Heart left ventricle (tissue), 16 donors: ENCODE measurements around the gene MSI2. TPM values are rescaled to one million over a fixed set of nuclear protein-coding genes. Genes with fewer than 3 reads are reported as not detected.

Source experiments
- ATAC-seq, 4 donors: fragments of 200-7000 bp; cut with Tn5 transposase; one replicate each; pipeline ENCODE4 v1.9.1; 2020 to 2022; ENCODE audit warnings: moderate library complexity in 4 of 4, mild to moderate bottlenecking in 3 of 4, moderate number of reproducible peaks in 1 of 4
- DNase-seq, 5 donors: peaks; one replicate each; pipeline ENCODE4 v3.0.0-alpha.2; 2020
- H3K27ac ChIP-seq, 12 donors: fragments of 200-600 bp; sonication (generic) in 4 of 12; one replicate each; pipeline versions ENCODE4 v1.5.0 to v1.8.0; 2016 to 2022; ENCODE audit warnings: mild to moderate bottlenecking in 2 of 12
- H3K27me3 ChIP-seq, 9 donors: fragments of 200-600 bp; sonication (generic) in 2 of 9; one replicate each; pipeline versions ENCODE4 v1.5.1 to v1.8.0; 2016 to 2022; ENCODE audit warnings: mild to moderate bottlenecking in 3 of 9
- H3K36me3 ChIP-seq, 9 donors: fragments of 200-600 bp; sonication (generic) in 2 of 9; one replicate each; pipeline versions ENCODE4 v1.5.0 to v1.8.0; 2018 to 2022; ENCODE audit warnings: mild to moderate bottlenecking in 2 of 9
- H3K4me1 ChIP-seq, 12 donors: fragments of 200-600 bp; sonication (generic) in 4 of 12; one replicate each; pipeline versions ENCODE4 v1.5.0 to v1.8.0; 2016 to 2022; ENCODE audit warnings: mild to moderate bottlenecking in 3 of 12
- H3K4me3 ChIP-seq, 12 donors: fragments of 200-600 bp; sonication (generic) in 4 of 12; one replicate each; pipeline versions ENCODE4 v1.5.0 to v1.8.0; 2017 to 2022; ENCODE audit warnings: mild to moderate bottlenecking in 9 of 12, moderate library complexity in 4 of 12
- H3K9me3 ChIP-seq, 12 donors: fragments of 200-600 bp; sonication (generic) in 4 of 12; one replicate each; pipeline versions ENCODE4 v1.5.0 to v1.8.0; 2016 to 2022; ENCODE audit warnings: mild to moderate bottlenecking in 1 of 12
- POLR2A ChIP-seq, 2 donors: fragments of 450-650 bp; IDR thresholded peaks; one replicate each; pipeline ENCODE4 v1.6.1; 2017; ENCODE audit warnings: antibody characterized with exemption in 2 of 2, mild to moderate bottlenecking in 2 of 2, moderate library complexity in 2 of 2
- WGBS, 4 donors: extraction: QIAGEN DNeasy Blood & Tissue Kit in 2 of 4; methylation state at CpG; one replicate each; pipeline versions ENCODE4 v1.1.5 to v1.1.7; 2013 to 2018; 5-methylcytosine and 5-hydroxymethylcytosine counted together
- intact Hi-C, 10 donors: fragments of 100-400 bp; cut with DNase I; formaldehyde crosslinking; loops; one replicate each; pipeline versions ENCODE4 v1.11.1 to v1.14.2; 2022
- polyA plus RNA-seq, 2 donors: library from polyadenylated mRNA; stranded (reverse); fragments of 200-250 nt; gene quantifications; one replicate each; pipeline ENCODE4 v1.2.3, GENCODE V29; 2013
- total RNA-seq, 9 donors: library from RNA; depleted of rRNA in 2 of 9; stranded (reverse); fragments of >200 nt in 2 of 9; fragmentation: NEBNext Ultra II Directional in 3 of 9; extraction: Animal tissue kit (Norgen Biotek cat#: 25700) in 3 of 9; gene quantifications; one replicate each; pipeline versions ENCODE4 v1.1.0 to v1.2.4, GENCODE V29; 2016 to 2023
- TF ChIP-seq, protein P1 (sequence below), 12 donors: fragments of 200-600 bp; sonication (generic) in 4 of 12; IDR thresholded peaks; one replicate each; pipeline versions ENCODE4 v1.5.0 to v1.8.0; 2018 to 2022; ENCODE audit warnings: antibody characterized with exemption in 12 of 12, mild to moderate bottlenecking in 5 of 12
- donor health status: ischemic (EF 13 %, LVEDD 7.1; RV severe dilation, severe dysfunction).
- donor health status: healthy with polysubstance abuse.
- donor health status: DM: no; HTN: yes; CAD: no.
- donor health status: DM: no; HTN: no; CAD: no.
- donor health status: ischemic (EF 25% LVEDD 6.9; RV normal size, moderate dysfunction).
- donor health status: ischemic (EF 25% LVEDD 5.7; RV mildly dilated, moderate dysfunction).
- donor health status: healthy.
- donor health status: DM: yes; HTN: yes; CAD: no.
- donor health status: ischemic (EF 35%, LVEDD 5.7; RV mildly dilated, moderate dysfunction).
- donor health status: nonischemic (EF 11% LVEDD 7.7; RV severe dilation, severe dysfunction).
- donor health status: DM: yes; HTN: yes; CAD: no.
- donor health status: PGD.
- donor health status: ischemic (EF 29% LVEDD 5.4; RV normal size, mild dysfunction).
- donor health status: nonischemic (EF 23%, LVEDD 6.1; RV moderate dilation, normal function).

Gene MSI2
- total and polyA plus RNA-seq, 11 donors: 35.9 to 120 (median 104) TPM

DNA sequence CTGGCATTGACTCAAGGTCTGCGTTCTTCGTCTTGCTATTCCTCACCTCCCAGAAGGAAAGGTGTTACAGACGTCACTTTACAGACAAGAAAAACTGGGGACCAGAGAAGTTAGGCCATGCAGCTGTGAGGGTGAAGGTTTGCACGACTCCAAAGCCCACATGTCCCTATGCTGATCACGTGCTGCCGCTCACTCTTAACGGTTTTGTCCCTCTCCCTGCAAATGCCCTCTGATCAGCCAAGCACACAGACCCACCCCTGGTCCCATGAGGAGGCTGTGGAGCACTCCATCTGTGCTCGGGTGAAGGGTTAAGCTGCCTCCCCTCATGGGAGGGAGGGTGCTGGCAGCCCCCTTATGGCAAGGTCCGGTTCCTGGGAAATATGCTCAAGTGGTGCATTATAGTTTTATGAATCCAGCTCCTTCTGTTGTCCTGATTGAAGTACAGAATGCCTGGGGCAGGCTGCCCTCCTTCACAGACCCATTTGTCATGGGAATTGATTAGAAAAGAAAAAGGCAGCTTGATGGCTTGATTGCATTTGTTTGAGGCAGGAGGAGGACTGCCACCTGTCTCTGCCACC lies 470.0 kb downstream of the MSI2 start:
- ATAC-seq (no peak), DNase-seq (no peak)
- no peaks in the 10 kb centered on the region for H3K4me1 ChIP-seq
- H3K27ac ChIP-seq: no peak overlapping the region
- no peaks in the 10 kb centered on the region for H3K27me3 ChIP-seq
- intact Hi-C loops: no loop called here
- H3K4me3 ChIP-seq: no peak overlapping the region
- 87 to 92% (median 89%) methylated on average over 9 of the region's 9 CpGs for WGBS, 4 donors
- no peaks in the 10 kb centered on the region for H3K9me3 ChIP-seq
- TF ChIP-seq, protein P1, sequence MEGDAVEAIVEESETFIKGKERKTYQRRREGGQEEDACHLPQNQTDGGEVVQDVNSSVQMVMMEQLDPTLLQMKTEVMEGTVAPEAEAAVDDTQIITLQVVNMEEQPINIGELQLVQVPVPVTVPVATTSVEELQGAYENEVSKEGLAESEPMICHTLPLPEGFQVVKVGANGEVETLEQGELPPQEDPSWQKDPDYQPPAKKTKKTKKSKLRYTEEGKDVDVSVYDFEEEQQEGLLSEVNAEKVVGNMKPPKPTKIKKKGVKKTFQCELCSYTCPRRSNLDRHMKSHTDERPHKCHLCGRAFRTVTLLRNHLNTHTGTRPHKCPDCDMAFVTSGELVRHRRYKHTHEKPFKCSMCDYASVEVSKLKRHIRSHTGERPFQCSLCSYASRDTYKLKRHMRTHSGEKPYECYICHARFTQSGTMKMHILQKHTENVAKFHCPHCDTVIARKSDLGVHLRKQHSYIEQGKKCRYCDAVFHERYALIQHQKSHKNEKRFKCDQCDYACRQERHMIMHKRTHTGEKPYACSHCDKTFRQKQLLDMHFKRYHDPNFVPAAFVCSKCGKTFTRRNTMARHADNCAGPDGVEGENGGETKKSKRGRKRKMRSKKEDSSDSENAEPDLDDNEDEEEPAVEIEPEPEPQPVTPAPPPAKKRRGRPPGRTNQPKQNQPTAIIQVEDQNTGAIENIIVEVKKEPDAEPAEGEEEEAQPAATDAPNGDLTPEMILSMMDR (IDR thresholded peaks at IDR 0.05): no peak
- no peak for TF ChIP-seq POLR2A (IDR thresholded peaks at IDR 0.05)
- H3K36me3 ChIP-seq: no peaks in the 10 kb centered on the region

DNA sequence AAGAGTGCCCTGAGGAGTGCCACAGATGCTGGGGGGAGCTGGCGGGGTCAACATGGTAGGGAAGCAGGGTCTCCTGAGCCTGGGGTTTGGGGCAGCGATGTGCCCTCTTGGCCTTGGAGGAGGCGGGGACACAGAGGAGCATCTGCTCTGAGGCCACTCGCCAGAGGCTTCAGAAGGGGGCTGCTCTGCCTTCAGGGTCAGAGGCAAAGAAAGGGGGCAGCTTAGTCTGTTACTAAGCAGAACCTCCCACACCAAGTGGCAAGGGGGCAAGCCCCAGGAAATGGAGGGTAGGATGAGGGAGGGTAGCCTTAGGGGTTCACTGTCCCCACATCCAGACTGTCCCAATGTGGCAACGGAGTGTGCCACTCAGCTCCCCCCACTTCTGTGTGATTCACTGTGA lies 470.5 kb downstream of the MSI2 start:
- no peaks in the 10 kb centered on the region for H3K9me3 ChIP-seq
- no peaks in the 10 kb centered on the region for H3K27me3 ChIP-seq
- no peak overlapping the region for H3K27ac ChIP-seq
- WGBS, 4 donors: 73 to 95% (median 89%) methylated on average over 3 to 5 of the region's 5 CpGs
- no peaks in the 10 kb centered on the region for H3K36me3 ChIP-seq
- no peak overlapping the region for H3K4me3 ChIP-seq
- TF ChIP-seq, protein P1 (IDR thresholded peaks at IDR 0.05): no peak
- TF ChIP-seq POLR2A (IDR thresholded peaks at IDR 0.05): no peak
- DNase-seq (no peak), ATAC-seq (no peak)
- H3K4me1 ChIP-seq: no peaks in the 10 kb centered on the region
- intact Hi-C loops: no loop called here

DNA sequence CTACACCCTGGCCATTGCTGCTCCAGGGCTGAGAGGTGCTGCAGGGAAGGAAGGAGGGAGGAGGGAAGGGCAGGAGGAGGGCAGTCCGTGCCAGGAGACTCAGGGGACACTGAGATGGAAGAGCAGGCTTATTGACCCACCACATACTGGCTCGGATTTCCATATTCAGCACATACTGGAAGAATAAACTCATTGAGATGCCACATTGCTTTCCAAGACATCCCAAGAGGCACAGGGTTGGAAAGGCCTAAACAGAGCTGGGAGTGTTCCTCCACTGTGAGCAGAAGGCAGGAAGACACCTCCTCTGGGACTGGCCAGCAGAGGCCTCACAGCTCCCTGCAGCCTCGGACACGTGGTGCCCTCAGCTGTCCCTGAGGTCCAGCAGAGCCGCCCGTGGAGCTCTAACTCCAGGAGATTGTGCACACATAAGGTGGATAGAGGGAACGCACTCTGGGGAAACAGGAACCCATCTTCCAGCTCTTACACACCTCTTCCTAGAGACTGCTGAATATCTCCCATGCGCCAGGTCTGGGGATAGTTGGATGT lies 471.4 kb downstream of the MSI2 start:
- no peak for DNase-seq
- ATAC-seq: no peak
- intact Hi-C loops: no loop called here
- H3K9me3 ChIP-seq: no peaks in the 10 kb centered on the region
- H3K4me3 ChIP-seq: no peak overlapping the region
- no peaks in the 10 kb centered on the region for H3K27me3 ChIP-seq
- H3K36me3 ChIP-seq: no peaks in the 10 kb centered on the region
- H3K4me1 ChIP-seq: no peaks in the 10 kb centered on the region
- TF ChIP-seq, protein P1 (IDR thresholded peaks at IDR 0.05): no peak
- no peak for TF ChIP-seq POLR2A (IDR thresholded peaks at IDR 0.05)
- WGBS, 4 donors: 68 to 71% (median 69%) methylated on average over 8 of the region's 8 CpGs
- no peak overlapping the region for H3K27ac ChIP-seq

DNA sequence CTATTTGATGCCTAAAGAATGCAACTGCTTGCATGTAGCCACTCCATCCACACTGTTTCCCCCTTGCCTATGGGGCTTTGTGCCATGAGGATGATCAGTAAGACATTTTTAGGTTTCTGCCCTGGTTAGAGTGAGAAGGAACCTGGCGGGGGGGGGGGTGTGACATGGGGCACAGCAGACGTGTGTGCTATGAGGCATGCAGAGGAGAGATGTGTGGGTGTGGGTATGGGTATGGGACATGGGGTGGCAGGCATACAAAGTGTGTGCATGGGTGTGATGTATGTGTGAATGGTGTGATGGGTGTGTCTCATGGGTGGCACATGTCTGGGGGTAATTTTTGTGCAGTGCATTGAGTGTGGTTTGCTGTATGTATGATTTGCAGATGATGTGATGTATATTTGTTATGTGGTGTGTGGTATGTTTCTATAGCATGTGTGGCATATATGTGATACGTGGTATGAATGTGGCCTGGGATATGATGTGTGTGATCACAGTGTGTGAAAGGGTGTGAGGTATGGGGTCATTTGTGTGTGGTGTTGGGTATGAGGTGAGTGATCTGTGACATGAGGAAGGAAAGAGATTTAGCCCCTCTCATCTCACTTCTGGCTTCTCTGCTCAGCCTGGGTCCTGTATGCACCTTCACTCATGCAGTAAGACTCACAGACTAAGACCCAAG lies 473.8 kb downstream of the MSI2 start:
- Histone ChIP-seq H3K4me3 (no peak overlapping the region), H3K27me3 (no peaks in the 10 kb centered on the region), H3K36me3 (no peaks in the 10 kb centered on the region), H3K27ac (no peak overlapping the region), H3K4me1 (no peaks in the 10 kb centered on the region), H3K9me3 (no peaks in the 10 kb centered on the region)
- ATAC-seq (no peak), DNase-seq (no peak)
- intact Hi-C loops: no loop called here
- WGBS, 4 donors: 84 to 91% (median 87%) methylated on average over 3 of the region's 3 CpGs
- TF ChIP-seq, protein P1 (IDR thresholded peaks at IDR 0.05): no peak
- no peak for TF ChIP-seq POLR2A (IDR thresholded peaks at IDR 0.05)
